Measurements from ENCODE around the gene KCNK6. TPM values are rescaled to one million over a fixed set of nuclear protein-coding genes. Genes with fewer than 3 reads are reported as not detected.
A peak's percentile ranks its signal among the peaks of the same experiment; 100 is the strongest.

Gene KCNK6
- total RNA-seq, 1 experiment from 2014 or later = 6.5 TPM

- no peak overlapping the region for H3K27ac Mint-ChIP-seq
- H3K27me3 Mint-ChIP-seq (ENCODE audit: low read depth) = peaks cover 67% of the 10 kb centered on the region
Observed at GRCh38 chr19:38355728-38356725, 36.4 kb downstream of the KCNK6 start.

More at GRCh38 chr19:38355728-38356725, 36.4 kb downstream of the KCNK6 start:
- Mint-ChIP-seq H3K4me1 (peaks cover 5 to 17% of the 10 kb centered on the region in 2 experiments), H3K4me3 (no peak overlapping the region), H3K9me3 (no peaks in the 10 kb centered on the region), H3K36me3 (ENCODE audit: insufficient read depth in 1 of 3, low read depth in 3 of 3) (no peaks in the 10 kb centered on the region; a peak in 1 of 7 replicates)
- no peak for TF ChIP-seq CTCF (conservative IDR thresholded peaks at IDR 0.05)
- no peak overlapping the region for H3K18ac ChIP-seq (ENCODE audit: insufficient read length, low read depth, low read length)
- no peak overlapping the region for H3T11ph ChIP-seq (ENCODE audit: low read length)
- no peak overlapping the region for H4K91ac ChIP-seq (ENCODE audit: insufficient read length, low read depth, low read length)
- H3K4ac ChIP-seq (ENCODE audit: low read depth, low read length) = no peak overlapping the region
- no peak overlapping the region for H3K23ac ChIP-seq (ENCODE audit: insufficient read length, low read depth, low read length)
- no peak overlapping the region for H2AK5ac ChIP-seq (ENCODE audit: insufficient read length, low read length)
- no peaks in the 10 kb centered on the region for H3K79me2 ChIP-seq (ENCODE audit: insufficient read depth, low read length)
- H3K27ac ChIP-seq (ENCODE audit: insufficient read length, low read depth, low read length) = no peak overlapping the region
- no peak overlapping the region for H4K8ac ChIP-seq (replicated peaks; ENCODE audit: insufficient read length, low read depth, low read length)
- no peak overlapping the region for H3K56ac ChIP-seq (ENCODE audit: insufficient read length, low read depth, low read length)
- no peaks in the 10 kb centered on the region for H3K9me3 ChIP-seq (ENCODE audit: control insufficient read depth, low read depth, low read length)
- no peak overlapping the region for H2BK20ac ChIP-seq (ENCODE audit: low read depth, low read length, poor library complexity, severe bottlenecking)
- H3K4me2 ChIP-seq (ENCODE audit: insufficient read depth, insufficient read length, low read length) = no peak overlapping the region
- H2BK15ac ChIP-seq (ENCODE audit: low read depth, low read length) = no peak overlapping the region
- no peak for DNase-seq
- no peak overlapping the region for H2BK12ac ChIP-seq (ENCODE audit: insufficient read length, low read depth, low read length)
- no peak overlapping the region for H3K9ac ChIP-seq (ENCODE audit: extremely low read depth, insufficient read length, low read length)
- no peaks in the 10 kb centered on the region for H3K4me1 ChIP-seq (ENCODE audit: insufficient read depth, low read length)
- H4K20me1 ChIP-seq (ENCODE audit: control insufficient read depth, insufficient read depth, insufficient read length) = no peaks in the 10 kb centered on the region
- no peaks in the 10 kb centered on the region for H3K79me1 ChIP-seq (ENCODE audit: insufficient read depth, low read depth, low read length, poor library complexity, severe bottlenecking)
- WGBS (ENCODE audit: extremely low coverage, insufficient read length, low lambda C conversion rate) = no CpG with 5 or more reads among the region's 16 CpGs
- H4K5ac ChIP-seq (ENCODE audit: insufficient read length, low read depth, low read length) = no peak overlapping the region
- peaks cover 13% of the 10 kb centered on the region; the same call in 1 of the 2 replicates for H3K27me3 ChIP-seq (ENCODE audit: insufficient read depth, low read length)
- H2BK5ac ChIP-seq (ENCODE audit: insufficient read length, low read length) = no peak overlapping the region
- no peak overlapping the region for H2AFZ ChIP-seq (ENCODE audit: low read length)
- no peaks in the 10 kb centered on the region for H3K23me2 ChIP-seq (ENCODE audit: insufficient read length, low read depth, low read length, poor library complexity, severe bottlenecking)
- no peak overlapping the region for H2BK120ac ChIP-seq (ENCODE audit: low read depth, low read length, poor library complexity, severe bottlenecking)
- peak overlapping the region; percentile 11; the same call in 1 of the 2 replicates for H3K14ac ChIP-seq (ENCODE audit: insufficient read depth, low read length)

All from H9 (cell line).